Ovary (tissue), 3 donors: Measurements from ENCODE around the gene TMEM156.

Experiments used
- POLR2A ChIP-seq: fragments of 450-650 bp; IDR thresholded peaks from one replicate; pipeline ENCODE4 v1.6.1; 2017; ENCODE audit warnings: antibody characterized with exemption, mild to moderate bottlenecking, moderate library complexity
- TF ChIP-seq, protein P1 (sequence below), 3 donors: fragments of 450-650 bp in 2 of 3; fragments of 200-600 bp in 1 of 3; IDR thresholded peaks; one replicate each; pipeline versions ENCODE4 v1.5.1 to v1.8.0; 2016 to 2022; ENCODE audit warnings: antibody characterized with exemption in 3 of 3, mild to moderate bottlenecking in 1 of 3
- donor health status: DM: no; HTN: no; CAD: no.

DNA sequence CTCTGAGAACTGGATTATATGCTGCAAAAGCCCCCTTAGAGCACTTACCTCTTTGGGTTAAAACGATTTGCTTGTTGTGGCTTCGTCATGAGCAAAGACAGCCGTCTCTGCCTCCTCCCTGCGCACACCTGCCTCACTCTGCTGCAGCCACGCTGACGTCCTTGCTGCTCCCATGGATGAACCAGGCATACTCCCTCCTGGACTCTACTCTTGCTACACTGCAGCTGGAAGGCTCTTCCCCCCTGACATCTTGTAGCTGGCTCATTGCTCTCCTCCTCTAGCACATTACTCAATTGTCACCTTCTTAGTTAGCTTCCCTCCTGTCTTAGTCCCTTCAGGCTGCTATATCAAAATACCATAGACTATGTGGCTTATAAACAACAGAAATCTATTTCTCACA is 105.3 kb downstream of the TMEM156 start:
- TF ChIP-seq, protein P1, sequence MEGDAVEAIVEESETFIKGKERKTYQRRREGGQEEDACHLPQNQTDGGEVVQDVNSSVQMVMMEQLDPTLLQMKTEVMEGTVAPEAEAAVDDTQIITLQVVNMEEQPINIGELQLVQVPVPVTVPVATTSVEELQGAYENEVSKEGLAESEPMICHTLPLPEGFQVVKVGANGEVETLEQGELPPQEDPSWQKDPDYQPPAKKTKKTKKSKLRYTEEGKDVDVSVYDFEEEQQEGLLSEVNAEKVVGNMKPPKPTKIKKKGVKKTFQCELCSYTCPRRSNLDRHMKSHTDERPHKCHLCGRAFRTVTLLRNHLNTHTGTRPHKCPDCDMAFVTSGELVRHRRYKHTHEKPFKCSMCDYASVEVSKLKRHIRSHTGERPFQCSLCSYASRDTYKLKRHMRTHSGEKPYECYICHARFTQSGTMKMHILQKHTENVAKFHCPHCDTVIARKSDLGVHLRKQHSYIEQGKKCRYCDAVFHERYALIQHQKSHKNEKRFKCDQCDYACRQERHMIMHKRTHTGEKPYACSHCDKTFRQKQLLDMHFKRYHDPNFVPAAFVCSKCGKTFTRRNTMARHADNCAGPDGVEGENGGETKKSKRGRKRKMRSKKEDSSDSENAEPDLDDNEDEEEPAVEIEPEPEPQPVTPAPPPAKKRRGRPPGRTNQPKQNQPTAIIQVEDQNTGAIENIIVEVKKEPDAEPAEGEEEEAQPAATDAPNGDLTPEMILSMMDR (IDR thresholded peaks at IDR 0.05), result no peak
- no peak for TF ChIP-seq POLR2A
